GM12878 (cell line): ENCODE results near the gene ZNF470. TPM values are rescaled to one million over a fixed set of nuclear protein-coding genes. Genes with fewer than 3 reads are reported as not detected.

Experiments used
- ATAC-seq: fragments of 200-7000 bp; cut with Tn5 transposase; 3 replicates; pipeline ENCODE4 v1.9.1; 2020; ENCODE audit warnings: mild to moderate bottlenecking, moderate library complexity
- BruUV-seq: library from RNA; stranded (reverse); fragments of 400-500 nt; replicated peaks from 2 replicates; lab custom pipeline; 2021; lab: Mats Ljungman, UMichigan
- CTCF ChIA-PET: fragments of 300-600 bp; sonication (Branson Sonifier 250); formaldehyde crosslinking; extraction: SDS; loops from one replicate; lab custom pipeline; 2021; ENCODE audit warnings: inconsistent platforms; lab: Yijun Ruan, JAX
- POLR2A ChIA-PET: fragments of 350-600 bp; formaldehyde crosslinking; extraction: SDS; loops from one replicate; lab custom pipeline; 2021; ENCODE audit warnings: inconsistent platforms; lab: Charles Lee
- RAD21 ChIA-PET: fragments of 300-600 bp; sonication (Branson Sonifier 250); formaldehyde crosslinking; loops from one replicate; lab custom pipeline; 2023; ENCODE audit warnings: antibody characterized with exemption; ENCODE audit not compliant: unreplicated experiment; lab: Charles Lee
- SMC1A ChIA-PET: fragments of 300-600 bp; sonication (Branson Sonifier 250); formaldehyde crosslinking; loops from one replicate; lab custom pipeline; 2023; ENCODE audit not compliant: unreplicated experiment, uncharacterized antibody; lab: Charles Lee
- DNase-seq: peaks from one replicate; pipeline ENCODE4 v3.0.0-alpha.2; 2011; ENCODE audit warnings: low read depth, low spot score
- FAIRE-seq: peaks from 3 replicates; lab custom pipeline; 2011; peaks lifted over from hg19 to GRCh38; lab: Jason Lieb, UNC
- H2AFZ ChIP-seq: 2 replicates; pipeline ENCODE4 v1.6.0; 2011; ENCODE audit warnings: low read depth, low read length, control low read depth; ENCODE audit not compliant: control insufficient read depth
- H3K27ac ChIP-seq: 2 replicates; pipeline ENCODE4 v1.5.1; 2011; ENCODE audit warnings: control low read depth; ENCODE audit not compliant: control insufficient read depth, insufficient read depth
- H3K27me3 ChIP-seq, 2 experiments: replicated peaks in 1 of 2; 2 replicates each; pipeline versions ENCODE4 v1.6.0 to v1.6.1; 2011; ENCODE audit warnings: low read length in 1 of 2; ENCODE audit not compliant: control insufficient read depth in 2 of 2, insufficient read depth in 2 of 2
- H3K36me3 ChIP-seq, 2 experiments: 2 replicates each; pipeline ENCODE4 v1.5.1; 2011; ENCODE audit warnings: low read length in 1 of 2; ENCODE audit not compliant: control insufficient read depth in 2 of 2, insufficient read depth in 2 of 2
- H3K4me1 ChIP-seq: 2 replicates; pipeline ENCODE4 v1.6.1; 2011; ENCODE audit warnings: mild to moderate bottlenecking, low read length, moderate library complexity, mixed read lengths; ENCODE audit not compliant: control insufficient read depth, insufficient read depth
- H3K4me2 ChIP-seq: 2 replicates; pipeline ENCODE4 v1.6.0; 2011; ENCODE audit warnings: control low read depth; ENCODE audit not compliant: control insufficient read depth, insufficient read depth
- H3K4me3 ChIP-seq: fragments of 200-600 bp; sonication (generic); 2 replicates; pipeline ENCODE4 v1.5.1; 2016
- H3K79me2 ChIP-seq: 2 replicates; pipeline ENCODE4 v1.6.0; 2011; ENCODE audit warnings: low read length; ENCODE audit not compliant: control insufficient read depth, insufficient read depth
- H3K9ac ChIP-seq: 2 replicates; pipeline ENCODE4 v1.8.0; 2011; ENCODE audit warnings: low read length, control low read depth, mixed read lengths; ENCODE audit not compliant: control insufficient read depth, insufficient read depth
- H3K9me3 ChIP-seq: replicated peaks from 3 replicates; pipeline ENCODE4 v1.5.1; 2011; ENCODE audit warnings: mild to moderate bottlenecking, low read length; ENCODE audit not compliant: control insufficient read depth, insufficient read depth
- H4K20me1 ChIP-seq: 2 replicates; pipeline ENCODE4 v1.6.0; 2011; ENCODE audit not compliant: control insufficient read depth, insufficient read depth
- BCLAF1 ChIP-seq: fragments of 450-650 bp; IDR thresholded peaks from 2 replicates; pipeline ENCODE4 v1.6.1; 2017; ENCODE audit warnings: antibody characterized with exemption, mild to moderate bottlenecking, moderate library complexity
- BHLHE40 ChIP-seq, 2 experiments: fragments of 450-650 bp in 1 of 2; IDR thresholded peaks; 2 replicates each; pipeline ENCODE4 v1.6.1; 2011 to 2017; ENCODE audit warnings: low read depth in 2 of 2, borderline replicate concordance in 1 of 2, improper control_type of control experiment in 1 of 2, low read length in 1 of 2, mild to moderate bottlenecking in 1 of 2
- CHD2 ChIP-seq: IDR thresholded peaks from 2 replicates; pipeline ENCODE4 v1.6.1; 2011; ENCODE audit warnings: low read depth, low read length, improper control_type of control experiment, borderline replicate concordance
- EGR1 ChIP-seq, 2 experiments: IDR thresholded peaks; 1 replicate in 1 of 2; 2 replicates in 1 of 2; pipeline ENCODE4 v1.6.1; 2011 to 2012; ENCODE audit warnings: low read depth in 2 of 2, low read length in 2 of 2, borderline replicate concordance in 1 of 2, mild to moderate bottlenecking in 1 of 2, moderate library complexity in 1 of 2
- FOS ChIP-seq: IDR thresholded peaks from 3 replicates; pipeline ENCODE4 v1.6.1; 2011; ENCODE audit warnings: borderline replicate concordance; ENCODE audit not compliant: insufficient read length; ENCODE audit errors: extremely low read depth
- FOXM1 ChIP-seq: IDR thresholded peaks from 2 replicates; pipeline ENCODE4 v1.6.1; 2012; ENCODE audit warnings: low read depth, mild to moderate bottlenecking, inconsistent platforms, low read length, moderate library complexity
- HCFC1 ChIP-seq: fragments of 150-350 bp; IDR thresholded peaks from 2 replicates; pipeline ENCODE4 v1.6.1; 2014; ENCODE audit warnings: low read length
- LARP7 ChIP-seq: fragments of 450-650 bp; IDR thresholded peaks from 2 replicates; pipeline ENCODE4 v1.6.1; 2017; ENCODE audit warnings: mild to moderate bottlenecking
- MEF2B ChIP-seq: fragments of 450-650 bp; IDR thresholded peaks from 2 replicates; pipeline ENCODE4 v1.6.1; 2018; ENCODE audit warnings: mild to moderate bottlenecking, moderate library complexity; ENCODE audit not compliant: partially characterized antibody, poor library complexity, severe bottlenecking
- NBN ChIP-seq: fragments of 450-650 bp; IDR thresholded peaks from 2 replicates; pipeline ENCODE4 v1.6.1; 2016
- NFXL1 ChIP-seq: fragments of 450-650 bp; IDR thresholded peaks from 2 replicates; pipeline ENCODE4 v1.6.1; 2017; ENCODE audit warnings: antibody characterized with exemption, mild to moderate bottlenecking, borderline replicate concordance
- NR2C2 ChIP-seq: IDR thresholded peaks from 2 replicates; pipeline ENCODE4 v1.6.1; 2011; ENCODE audit warnings: borderline replicate concordance, low read depth; ENCODE audit not compliant: control insufficient read depth, insufficient read length
- NRF1 ChIP-seq: conservative IDR thresholded peaks from 2 replicates; pipeline ENCODE4 v1.6.1; 2011; ENCODE audit warnings: mild to moderate bottlenecking, low read depth, low read length, improper control_type of control experiment
- POLR2A ChIP-seq: IDR thresholded peaks from 2 replicates; pipeline ENCODE4 v1.6.1; 2011; ENCODE audit warnings: low read depth, mild to moderate bottlenecking, low read length
- RELA ChIP-seq: fragments of 450-650 bp; IDR thresholded peaks from 2 replicates; pipeline ENCODE4 v1.8.0; 2014; ENCODE audit warnings: borderline replicate concordance; ENCODE audit not compliant: partially characterized antibody
- RELB ChIP-seq: fragments of 450-650 bp; IDR thresholded peaks from 2 replicates; pipeline ENCODE4 v1.6.1; 2017; ENCODE audit warnings: low read depth, mild to moderate bottlenecking, moderate library complexity
- SMARCA5 ChIP-seq: fragments of 450-650 bp; IDR thresholded peaks from 2 replicates; pipeline ENCODE4 v1.6.1; 2017; ENCODE audit warnings: mild to moderate bottlenecking
- WGBS: methylation state at CpG from one replicate; pipeline ENCODE4 v1.1.6; 2016; ENCODE audit warnings: low lambda C conversion rate; ENCODE audit not compliant: insufficient replicate concordance, insufficient coverage; ENCODE audit errors: missing lambda C conversion rate; 5-methylcytosine and 5-hydroxymethylcytosine counted together
- in situ Hi-C: fragments of 300-500 bp; cut with MboI; formaldehyde crosslinking; loops from 9 replicates; pipeline ENCODE4 v1.14.3; 2018; ENCODE audit warnings: mixed read lengths
- intact Hi-C: fragments of 100-400 bp; cut with micrococcal nuclease; formaldehyde crosslinking; loops from one replicate; pipeline ENCODE4 v1.14.2; 2022; ENCODE audit not compliant: unreplicated experiment
- polyA plus RNA-seq, 11 experiments: library from polyadenylated mRNA; depleted of rRNA in 4 of 11; unstranded in 6 of 11; stranded (reverse) in 5 of 11; fragments of >200 nt; fragmentation: Nextera tagmentation in 4 of 11; fragmentation: Illumina TruSeq in 1 of 11; extraction: Ambion mirVana in 4 of 11; extraction: Trizol in 1 of 11; gene quantifications; 1 replicate in 1 of 11; 2 replicates in 10 of 11; pipeline versions ENCODE4 v1.2.1 to v1.2.3, GENCODE V29; 2011 to 2016; ENCODE audit warnings: inconsistent platforms in 2 of 11, missing spikeins in 2 of 11, low read depth in 1 of 11
- total RNA-seq, 4 experiments: library from RNA; depleted of rRNA in 3 of 4; stranded (reverse); fragments of >200 nt in 3 of 4; fragmentation: Illumina TruSeq in 1 of 4; extraction: Trizol in 1 of 4; gene quantifications; 2 replicates each; pipeline versions ENCODE4 v1.2.1 to v1.2.3, GENCODE V29; 2013 to 2021
- TF ChIP-seq, protein P1 (sequence below): fragments of 450-650 bp; IDR thresholded peaks from 2 replicates; pipeline ENCODE4 v1.6.1; 2016; ENCODE audit warnings: mild to moderate bottlenecking

ZNF470 gene
- total and polyA plus RNA-seq, 10 of the 15 experiments (the other 5 are each of a cell fraction or from before 2014, with no cell fraction given): 0.16 to 1.4 (median 0.56) TPM

GRCh38 chr19:56594783-56595547 lies 27.7 kb downstream of the ZNF470 start, which contains the start of gene ZNF71:
ZNF71 (plus strand) TSS chr19:56595302; CDS start chr19:56601559, 6,257 bp downstream.
- H3K4me3 ChIP-seq: peak within 1 kb of the TSS; percentile 79
- ChIA-PET POLR2A (no interaction called here), SMC1A (interaction anchor here (0.6 kb wide), 1 partner anchor 54 kb away, joined by 3 read pairs; no protein-coding TSS in a partner anchor), CTCF (interaction anchor here (0.6 kb wide), 1 partner anchor 54 kb away, joined by 4 read pairs; no protein-coding TSS in a partner anchor), RAD21 (no interaction called here)
- in situ Hi-C loops (no loop called here), intact Hi-C loops (no loop called here)
- DNase-seq: peak; percentile 23
- no peaks in the 10 kb centered on the region for H3K27me3 ChIP-seq
- no peak for FAIRE-seq
- no TSS peak for BruUV-seq
- no peaks in the 10 kb centered on the region for H4K20me1 ChIP-seq
- H3K36me3 ChIP-seq: no peaks in the 10 kb centered on the region
- under 1% methylated on average over 48 of the region's 52 CpGs for WGBS
- peak within 1 kb of the TSS; percentile 37 for H2AFZ ChIP-seq
- ATAC-seq: peak; percentile 98
- peaks cover 2% of the 10 kb centered on the region; the same call in 2 of the 3 replicates for H3K9me3 ChIP-seq
- no peaks in the 10 kb centered on the region; the same call in 1 of the 2 replicates for H3K4me1 ChIP-seq
- peaks cover 2% of the 10 kb centered on the region; the same call in 1 of the 2 replicates for H3K79me2 ChIP-seq
- no peak within 1 kb of the TSS for H3K27ac ChIP-seq
- peak within 1 kb of the TSS; percentile 62 for H3K9ac ChIP-seq
- H3K4me2 ChIP-seq: peak within 1 kb of the TSS; percentile 68
- no peak for TF ChIP-seq MEF2B
- TF ChIP-seq FOXM1: no peak
- TF ChIP-seq NRF1: peak; percentile 36; the same call in 1 of the 2 replicates
- peak; percentile 86 for TF ChIP-seq NFXL1
- no peak for TF ChIP-seq BCLAF1
- TF ChIP-seq FOS: no peak
- peak; percentile 61 for TF ChIP-seq POLR2A
- TF ChIP-seq BHLHE40 (IDR thresholded peaks at IDR 0.05; ENCODE audit: borderline replicate concordance in 1 of 2, low read depth in 2 of 2, low read length in 1 of 2): peak in 1 of 2 experiments; percentile 42; a peak in 2 of 4 replicates
- TF ChIP-seq, protein P1, sequence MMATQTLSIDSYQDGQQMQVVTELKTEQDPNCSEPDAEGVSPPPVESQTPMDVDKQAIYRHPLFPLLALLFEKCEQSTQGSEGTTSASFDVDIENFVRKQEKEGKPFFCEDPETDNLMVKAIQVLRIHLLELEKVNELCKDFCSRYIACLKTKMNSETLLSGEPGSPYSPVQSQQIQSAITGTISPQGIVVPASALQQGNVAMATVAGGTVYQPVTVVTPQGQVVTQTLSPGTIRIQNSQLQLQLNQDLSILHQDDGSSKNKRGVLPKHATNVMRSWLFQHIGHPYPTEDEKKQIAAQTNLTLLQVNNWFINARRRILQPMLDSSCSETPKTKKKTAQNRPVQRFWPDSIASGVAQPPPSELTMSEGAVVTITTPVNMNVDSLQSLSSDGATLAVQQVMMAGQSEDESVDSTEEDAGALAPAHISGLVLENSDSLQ: peak; percentile 44; the same call in 1 of the 2 replicates
- no peak for TF ChIP-seq RELA
- TF ChIP-seq CHD2: 0 out of 2 replicates have a peak, but pooled peaks have one; percentile 28
- TF ChIP-seq SMARCA5: 0 out of 2 replicates have a peak, but pooled peaks have one; percentile 45
- 0 out of 2 replicates have a peak, but pooled peaks have one; percentile 65 for TF ChIP-seq NBN
- peak; percentile 77 for TF ChIP-seq HCFC1
- peak; percentile 76 for TF ChIP-seq LARP7
- TF ChIP-seq EGR1 (IDR thresholded peaks at IDR 0.05; ENCODE audit: borderline replicate concordance in 1 of 2, low read depth in 2 of 2, low read length in 2 of 2): 0 out of 3 replicates have a peak, but pooled peaks of 1 of the 2 experiments have one; percentile 12
- TF ChIP-seq RELB: peak; percentile 51; the same call in 1 of the 2 replicates
- TF ChIP-seq NR2C2: no peak
